Activated T-cell treated with anti-CD3 and anti-CD28 coated beads, Interleukin-2, amount 50 U/mL, for 1 hour (primary cell): ENCODE measurements around the gene ADAMTS12.
"Not testable (repeated sequence)": the region's sequence is repeated elsewhere in the genome, so short reads cannot be mapped to it uniquely, and the experiment has no call there.

Experiments used
- DNase-seq: peaks from one replicate; pipeline ENCODE4 v3.0.0-alpha.2; 2020

ADAMTS12 gene

DNA sequence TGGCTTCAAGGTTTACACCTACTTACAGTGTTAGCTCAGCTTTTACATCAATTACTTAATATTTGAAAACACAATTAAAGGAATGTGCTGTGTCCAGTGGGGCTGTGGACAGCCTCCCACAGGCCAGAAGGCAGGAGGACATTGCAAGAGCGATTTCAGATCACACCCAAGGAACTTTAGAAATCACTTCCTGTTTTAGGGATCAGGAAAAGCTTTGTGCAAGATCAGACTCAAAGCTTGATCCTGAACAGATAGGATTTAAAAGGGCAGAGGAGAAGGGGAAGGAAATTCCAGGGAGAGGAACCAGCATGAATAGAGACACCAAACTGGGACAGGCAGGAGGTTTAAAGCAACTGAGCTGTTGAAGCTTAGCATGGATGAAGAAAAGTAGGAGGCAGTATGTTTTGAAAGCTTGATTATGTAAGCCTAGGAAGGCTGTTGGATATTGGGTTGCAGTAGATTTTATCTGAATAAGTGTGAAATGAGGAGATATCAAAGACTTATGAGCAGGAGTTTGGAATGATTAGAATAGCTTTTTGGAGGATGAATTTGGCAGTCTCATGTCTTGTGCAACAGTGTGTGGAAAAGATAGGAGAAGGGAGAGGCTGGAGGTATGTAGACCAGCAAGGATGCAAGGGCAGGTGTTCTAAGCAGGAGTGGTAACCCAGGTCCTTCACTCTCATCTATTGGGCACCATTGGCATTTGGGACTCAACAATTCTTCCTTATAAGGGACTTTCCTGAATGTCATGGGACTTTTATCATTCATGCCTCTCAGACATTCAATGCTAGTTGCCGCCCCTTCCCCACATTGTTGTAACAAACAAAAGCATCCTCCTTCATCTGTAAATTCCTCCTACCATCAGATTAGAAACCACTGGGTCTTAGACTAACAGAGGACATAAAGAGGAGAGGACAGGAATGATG is 327.5 kb downstream of the ADAMTS12 start:
- DNase-seq: no peak

DNA sequence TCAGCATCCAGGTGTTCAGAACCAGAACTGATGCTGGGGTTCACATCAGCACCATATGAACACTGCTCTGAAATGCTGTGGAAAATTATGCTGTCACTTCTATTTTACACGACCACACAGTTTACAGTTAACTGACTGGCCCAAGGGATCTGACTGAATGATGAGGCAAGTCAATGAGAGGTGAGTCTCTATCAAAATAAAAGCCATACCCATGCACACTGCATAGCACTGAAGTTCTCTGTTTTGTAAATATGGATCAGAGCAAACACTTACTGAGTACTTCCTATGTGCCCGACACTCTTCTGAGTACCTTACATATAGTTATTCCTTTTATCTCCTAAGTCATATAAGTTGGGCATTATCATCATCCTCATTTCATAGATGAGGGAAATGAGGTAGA is 328.3 kb downstream of the ADAMTS12 start:
- DNase-seq: no peak

GRCh38 chr5:33558489-33558888 is 333.3 kb downstream of the ADAMTS12 start:
- no peak for DNase-seq

- DNase-seq: no peak
Measured at GRCh38 chr5:33557605-33558004, 334.2 kb downstream of the ADAMTS12 start.

DNA sequence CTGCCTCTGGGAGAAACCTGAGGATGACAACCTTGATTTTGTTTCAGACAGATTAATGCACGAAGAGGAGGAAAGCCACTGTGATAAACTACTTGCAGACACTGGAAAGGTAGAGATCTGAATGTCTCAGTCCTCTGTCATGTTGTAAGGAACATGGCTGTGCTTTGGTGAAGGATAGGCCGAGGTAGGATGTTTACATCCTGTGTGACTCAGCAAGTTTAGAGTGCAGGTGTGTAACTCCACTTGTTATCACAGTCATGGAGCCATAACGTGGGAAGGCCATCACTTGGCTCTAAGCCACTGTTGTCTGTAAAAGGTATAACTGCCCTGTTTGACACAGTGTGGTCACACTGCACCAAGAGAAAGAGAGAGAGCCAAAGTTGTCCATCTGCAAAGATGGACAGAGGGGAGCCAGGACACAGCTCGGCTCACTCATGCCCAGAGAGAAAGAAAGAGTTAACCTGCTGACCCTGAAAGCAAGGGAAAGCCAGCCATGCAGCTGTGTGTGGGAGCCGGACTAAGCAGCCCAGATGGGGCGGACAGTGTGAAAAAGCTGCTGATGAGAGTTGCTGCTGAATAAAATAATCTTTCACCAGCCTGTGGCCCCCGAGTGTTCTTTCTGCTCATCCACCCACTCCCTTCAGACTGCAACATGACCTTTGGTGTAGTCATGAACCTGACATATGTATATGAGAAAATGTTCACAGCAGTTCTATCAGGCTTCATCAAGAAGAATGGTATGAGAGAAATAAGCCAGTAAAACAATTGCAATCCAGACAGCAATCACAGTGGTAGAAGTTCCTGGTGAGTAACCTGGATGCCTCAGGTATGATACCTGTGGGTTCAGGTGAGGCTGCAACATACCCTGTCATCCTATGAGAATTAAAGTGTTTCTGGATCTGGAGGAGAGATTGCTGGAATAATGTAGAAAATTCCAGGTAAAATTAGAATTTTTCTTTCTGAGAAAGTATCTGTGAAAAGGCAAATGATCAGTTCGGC is 335.2 kb downstream of the ADAMTS12 start:
- DNase-seq: no peak

DNA sequence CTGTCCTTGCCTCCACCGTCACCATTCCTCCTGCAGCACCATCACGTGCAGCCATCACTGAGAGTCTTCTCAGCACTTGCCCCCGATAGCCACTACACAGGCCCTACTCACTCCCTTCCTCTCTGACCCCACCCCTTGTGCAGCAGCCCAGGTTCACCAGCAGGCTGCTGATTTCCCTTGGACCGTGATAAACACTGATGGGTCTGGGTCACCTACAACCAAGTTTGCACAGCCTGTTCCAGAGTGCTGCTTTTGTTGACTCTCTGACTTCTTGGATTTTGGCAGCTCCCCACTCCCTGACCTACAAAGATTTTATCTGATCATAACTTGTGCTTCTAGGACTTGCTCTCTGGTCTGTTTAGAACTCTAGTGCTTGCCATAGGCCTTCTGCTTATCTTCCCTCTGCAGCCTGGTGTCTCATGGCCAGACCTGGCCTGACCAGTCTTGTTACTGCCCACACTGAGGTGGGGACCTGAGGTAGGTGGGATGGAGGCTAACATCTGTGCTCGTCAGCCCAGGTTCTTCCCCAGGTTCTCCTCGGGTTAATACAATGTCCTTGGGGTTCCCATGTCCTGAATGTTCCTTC is 341.7 kb downstream of the ADAMTS12 start:
- no peak for DNase-seq

DNA sequence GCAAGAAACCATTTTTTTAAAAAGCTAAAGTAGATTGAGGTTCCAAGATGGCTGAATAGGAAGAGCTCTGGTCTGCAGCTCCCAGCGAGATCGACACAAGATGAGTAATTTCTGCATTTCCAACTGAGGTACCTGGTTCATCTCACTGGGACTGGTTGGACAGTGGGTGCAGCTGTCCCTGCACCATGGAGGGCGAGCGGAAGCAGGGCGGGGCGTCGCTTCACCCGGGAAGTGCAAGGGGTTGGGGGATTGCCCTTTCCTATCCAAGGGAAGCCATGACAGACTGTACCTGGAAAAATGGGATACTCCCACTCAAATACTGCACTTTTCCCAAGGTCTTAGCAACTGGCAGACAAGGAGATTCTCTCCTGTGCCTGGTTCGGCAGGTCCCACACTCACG is 352.0 kb downstream of the ADAMTS12 start:
- DNase-seq: not testable (repeated sequence)

- DNase-seq: no peak
Measured at GRCh38 chr5:33539212-33539611, 352.6 kb downstream of the ADAMTS12 start.

DNA sequence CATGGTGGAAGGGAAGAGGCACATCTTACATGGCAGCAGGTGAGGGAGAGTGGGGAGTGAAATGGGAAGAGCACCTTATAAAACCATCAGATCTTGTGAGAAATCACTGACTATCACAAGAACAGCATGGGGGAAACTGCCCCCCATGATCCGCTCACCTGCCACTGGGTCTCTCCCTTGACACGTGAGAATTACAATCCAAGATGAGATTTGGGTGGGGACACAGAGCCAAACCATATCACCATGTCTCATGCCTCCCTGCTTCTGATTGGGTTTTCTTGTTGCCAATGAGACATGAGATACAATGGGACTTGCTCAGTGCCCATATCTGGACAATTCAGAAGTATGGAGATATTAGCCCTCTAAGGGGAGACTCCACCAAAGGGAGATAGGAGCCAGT is 353.6 kb downstream of the ADAMTS12 start:
- no peak for DNase-seq

DNA sequence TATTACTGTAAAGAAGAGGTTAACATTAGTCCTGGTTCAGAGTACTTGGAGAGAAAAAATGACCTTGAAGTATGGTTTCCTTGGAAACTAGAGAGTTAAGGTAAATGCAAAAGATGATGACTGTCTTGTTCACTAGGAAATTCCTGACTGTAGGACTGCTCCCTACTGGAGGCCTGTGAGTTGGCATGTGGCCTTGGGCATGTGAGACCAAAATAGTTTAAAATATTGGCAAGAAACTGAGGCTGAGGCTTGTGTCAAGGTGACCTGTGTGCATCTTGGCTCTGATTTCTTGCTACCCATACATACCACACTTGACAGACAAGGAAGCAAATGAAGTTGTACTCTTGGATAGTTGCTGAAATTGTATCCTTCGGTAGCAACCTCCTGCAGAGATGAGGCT is 354.6 kb downstream of the ADAMTS12 start:
- DNase-seq: no peak

GRCh38 chr5:33536802-33537201 is 355.0 kb downstream of the ADAMTS12 start:
- DNase-seq: no peak

DNA sequence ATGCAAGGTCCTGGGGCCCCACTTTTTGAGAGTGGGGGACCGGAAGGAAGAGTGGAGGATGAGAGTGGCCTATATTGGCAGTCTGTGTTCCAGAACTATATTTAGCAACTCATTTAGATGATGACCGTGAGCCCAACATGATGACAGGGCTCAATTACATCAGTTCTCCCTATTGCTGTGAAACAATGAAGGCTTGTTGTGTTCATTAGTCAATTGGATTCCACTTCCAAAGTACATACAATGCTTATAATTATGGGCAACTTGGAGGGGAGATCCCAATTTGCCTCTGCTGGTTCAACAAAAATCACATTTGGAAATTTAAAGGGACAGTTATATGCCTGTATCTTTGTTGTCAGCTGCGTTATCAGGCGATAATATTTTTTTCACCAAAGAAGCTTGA is 360.0 kb downstream of the ADAMTS12 start:
- no peak for DNase-seq

DNA sequence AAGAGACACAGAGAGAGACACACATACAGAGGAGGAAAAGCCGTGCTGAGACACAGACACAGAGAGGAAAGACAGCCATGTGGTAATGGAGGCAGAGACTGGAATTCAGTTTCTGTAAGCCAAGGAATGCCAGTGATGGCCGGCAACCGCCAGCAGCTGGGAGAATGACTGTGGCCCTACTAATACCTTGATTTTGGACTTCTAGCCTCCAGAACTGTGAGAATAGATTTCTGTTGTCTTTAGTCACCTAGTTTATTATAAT is 360.8 kb downstream of the ADAMTS12 start:
- DNase-seq: no peak

GRCh38 chr5:33530183-33531036 is 361.4 kb downstream of the ADAMTS12 start:
- DNase-seq: no peak

DNA sequence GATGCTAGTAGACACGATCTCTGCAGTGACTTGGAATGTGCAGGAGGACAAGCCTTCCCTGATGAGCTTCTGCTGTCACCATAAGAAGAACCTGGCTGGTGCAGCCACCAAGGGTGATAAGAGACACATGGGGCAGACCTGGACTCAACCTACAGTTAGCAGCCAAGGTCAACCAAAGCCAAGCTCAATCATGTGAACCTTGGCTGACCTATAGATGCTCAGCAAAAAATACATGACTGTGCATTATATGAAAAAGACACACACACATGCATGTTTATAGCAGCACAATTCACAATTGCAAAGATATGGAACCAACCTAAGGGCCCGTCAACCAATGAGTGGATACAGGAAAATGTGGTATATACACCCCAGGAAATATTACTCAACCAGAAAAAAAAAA is 364.1 kb downstream of the ADAMTS12 start:
- DNase-seq: no peak

GRCh38 chr5:33526755-33527154 is 365.0 kb downstream of the ADAMTS12 start:
- no peak for DNase-seq

GRCh38 chr5:33524476-33524875 is 367.3 kb downstream of the ADAMTS12 start:
- no peak for DNase-seq

DNA sequence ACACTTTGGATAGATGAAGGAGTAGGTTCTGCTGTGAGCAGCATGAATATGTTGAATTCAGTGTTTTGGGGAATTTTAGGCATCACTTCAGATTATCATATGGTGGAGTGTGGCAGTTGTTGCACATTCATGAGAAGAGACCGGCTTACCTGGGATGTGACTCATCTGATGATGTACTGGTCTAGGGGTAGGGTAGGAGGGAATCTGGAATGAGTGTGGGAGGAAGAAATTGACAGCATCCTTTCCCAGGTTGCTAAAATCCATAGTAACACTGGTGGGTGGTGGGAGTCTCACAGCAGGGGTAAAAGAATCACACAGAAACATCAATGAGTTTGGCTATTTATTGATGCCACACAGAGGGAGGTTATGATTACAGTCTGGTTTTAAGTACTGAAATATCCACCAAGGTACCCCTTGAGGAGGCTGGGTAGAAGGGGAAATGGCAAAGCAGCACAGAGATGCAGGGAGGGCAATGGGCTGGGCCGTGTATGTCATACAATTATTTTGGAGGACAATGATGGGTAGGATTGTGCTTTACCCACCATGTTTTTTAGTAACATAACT is 368.5 kb downstream of the ADAMTS12 start:
- DNase-seq: no peak

GRCh38 chr5:33516421-33516820 is 375.4 kb downstream of the ADAMTS12 start:
- no peak for DNase-seq

DNA sequence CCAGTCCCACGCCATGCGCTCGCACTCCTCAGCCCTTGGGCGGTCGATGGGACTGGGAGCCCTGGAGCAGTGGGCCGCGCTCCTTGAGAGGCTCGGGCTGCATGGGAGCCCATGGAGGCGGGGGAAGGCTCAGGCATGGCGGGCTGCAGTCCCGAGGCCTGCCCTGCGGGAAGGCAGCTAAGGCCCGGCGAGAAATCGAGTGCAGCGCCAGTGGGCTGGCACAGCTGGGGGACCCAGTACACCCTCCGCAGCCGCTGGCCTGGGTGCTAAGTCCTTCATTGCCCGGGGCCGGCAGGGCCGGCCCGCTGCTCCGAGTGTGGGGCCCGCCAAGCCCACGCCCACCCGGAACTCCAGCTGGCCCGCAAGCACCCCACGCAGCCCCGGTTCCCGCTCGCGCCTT is 376.4 kb downstream of the ADAMTS12 start:
- not testable (repeated sequence) for DNase-seq

DNA sequence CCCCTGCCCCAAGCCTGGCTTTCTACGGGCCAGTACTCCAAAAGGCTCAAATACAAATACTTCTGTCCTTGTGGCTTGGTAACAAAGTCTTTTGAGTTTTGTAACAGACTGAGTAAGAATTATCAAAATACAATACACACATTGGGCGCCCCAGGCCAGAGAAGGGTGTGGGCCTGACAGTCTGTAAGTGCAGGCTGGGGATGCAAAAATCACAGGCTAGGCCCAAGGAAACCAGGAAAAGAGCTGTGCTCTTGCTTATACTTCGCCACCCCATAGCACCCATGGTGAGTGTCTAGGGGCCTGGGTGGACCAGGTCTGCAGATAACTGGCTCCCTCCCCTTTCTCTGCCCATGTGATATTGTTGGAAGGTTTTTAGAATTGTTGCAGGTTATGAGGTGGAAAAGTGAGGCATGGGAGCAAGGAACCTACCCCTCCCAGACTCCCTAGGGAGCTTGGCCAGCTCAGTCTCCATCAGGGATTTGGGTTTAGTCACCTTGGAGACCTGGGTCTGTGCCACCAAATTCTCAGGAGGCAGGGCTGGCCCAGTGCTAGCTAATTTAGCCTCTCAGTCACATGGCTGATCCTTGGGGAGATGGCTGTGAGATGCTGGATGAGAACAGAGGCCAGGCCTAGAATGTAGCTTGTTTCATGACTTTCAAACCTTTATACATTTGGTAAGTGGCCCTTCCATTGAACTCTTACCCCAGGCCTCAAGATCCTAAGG is 378.2 kb downstream of the ADAMTS12 start:
- DNase-seq: no peak
